Measurements from ENCODE around the gene GFI1B.

The GFI1B gene

DNA sequence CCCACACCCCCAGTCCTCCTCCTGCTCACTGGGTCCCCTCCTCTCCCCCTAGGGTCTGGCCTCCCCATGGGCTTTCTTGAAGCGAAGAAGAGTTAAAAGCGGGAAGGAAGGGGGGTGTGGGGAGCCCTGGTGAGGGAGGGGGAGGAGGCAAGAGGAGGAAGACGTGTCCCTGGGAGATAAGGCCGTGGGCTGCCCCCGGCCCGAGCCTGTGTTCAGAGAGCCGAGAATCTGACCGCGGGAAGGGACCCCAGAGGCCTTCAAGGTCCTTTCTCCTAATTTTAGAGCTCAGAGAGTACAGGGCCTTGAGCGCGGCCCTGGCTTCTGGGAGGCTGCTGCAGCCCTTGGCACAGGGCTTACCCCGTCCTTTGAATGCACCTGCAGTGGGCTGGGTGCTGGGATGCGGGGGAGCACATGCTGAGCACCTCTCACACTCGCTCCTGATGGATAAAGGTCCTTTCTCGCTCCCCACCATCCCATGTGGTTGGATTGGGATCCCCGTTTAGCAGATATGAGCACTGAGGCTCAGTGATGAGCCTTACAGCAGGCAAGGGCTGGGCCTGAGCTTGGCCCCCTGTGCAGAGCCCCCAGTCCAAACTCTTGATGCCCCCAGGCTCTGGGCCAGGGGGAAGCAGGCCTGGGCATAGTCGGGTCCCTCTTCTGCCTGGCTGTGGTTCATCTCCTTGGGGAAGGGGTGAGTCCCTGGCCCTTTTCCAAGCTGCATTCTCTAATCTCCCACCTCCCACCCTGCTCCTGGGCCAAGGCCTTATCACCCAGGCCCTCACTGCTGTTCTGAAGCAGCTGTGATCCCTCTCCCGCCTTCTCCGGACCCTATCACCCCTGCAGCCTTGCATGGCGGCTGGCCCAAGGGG is 5.9 kb downstream of the GFI1B start:
- H3K9me3 ChIP-seq (ENCODE audit: control insufficient read depth, insufficient read depth, low read depth, low read length) = no peaks in the 10 kb centered on the region
- TF ChIP-seq ZNF24 (tag by site-specific recombination; IDR thresholded peaks at IDR 0.05) (no peak), ZNF658 (tag by site-specific recombination; IDR thresholded peaks at IDR 0.05) (no peak), RBAK (tag by site-specific recombination; IDR thresholded peaks at IDR 0.05) (no peak), ZNF221 (tag by site-specific recombination; IDR thresholded peaks at IDR 0.05; ENCODE audit: borderline replicate concordance) (no peak), ZIC2 (tag by site-specific recombination; IDR thresholded peaks at IDR 0.05) (no peak), ZNF248 (tag by site-specific recombination; IDR thresholded peaks at IDR 0.05) (no peak), IKZF3 (tag by site-specific recombination; IDR thresholded peaks at IDR 0.05) (no peak), WT1 (tag by site-specific recombination; IDR thresholded peaks at IDR 0.05) (no peak), ZNF10 (tag by site-specific recombination; IDR thresholded peaks at IDR 0.05) (no peak)
- TF ChIP-seq, protein P1, sequence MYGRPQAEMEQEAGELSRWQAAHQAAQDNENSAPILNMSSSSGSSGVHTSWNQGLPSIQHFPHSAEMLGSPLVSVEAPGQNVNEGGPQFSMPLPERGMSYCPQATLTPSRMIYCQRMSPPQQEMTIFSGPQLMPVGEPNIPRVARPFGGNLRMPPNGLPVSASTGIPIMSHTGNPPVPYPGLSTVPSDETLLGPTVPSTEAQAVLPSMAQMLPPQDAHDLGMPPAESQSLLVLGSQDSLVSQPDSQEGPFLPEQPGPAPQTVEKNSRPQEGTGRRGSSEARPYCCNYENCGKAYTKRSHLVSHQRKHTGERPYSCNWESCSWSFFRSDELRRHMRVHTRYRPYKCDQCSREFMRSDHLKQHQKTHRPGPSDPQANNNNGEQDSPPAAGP (tag by site-specific recombination; IDR thresholded peaks at IDR 0.05) = no peak
- H3K36me3 ChIP-seq (ENCODE audit: control insufficient read depth in 2 of 2, insufficient read depth in 1 of 2, low read length in 2 of 2) = no peaks in the 10 kb centered on the region
- ChIA-PET CTCF (interaction anchor here (1.1 kb wide), 1 partner anchor 9 kb away, joined by 3 read pairs; no protein-coding TSS in a partner anchor), POLR2A (interaction anchor here (0.7 kb wide), 1 partner anchor 492 kb away, joined by 3 read pairs; no protein-coding TSS in a partner anchor)
- H3K4me1 ChIP-seq (ENCODE audit: control insufficient read depth, insufficient read depth, low read length) = no peaks in the 10 kb centered on the region
- no peak overlapping the region for H3K27ac ChIP-seq (ENCODE audit: extremely low read depth, low read depth, low read length)
- no peak overlapping the region for H3K4me3 ChIP-seq (ENCODE audit: low read depth, low read length)

- CTCF ChIA-PET = interaction anchor here (1.3 to 1.5 kb wide), 2 partner anchors 10 to 37 kb away, joined by 3 to 5 read pairs; no protein-coding TSS in a partner anchor
- no peak overlapping the region for H3K27ac ChIP-seq (ENCODE audit: extremely low read depth, low read depth, low read length)
- POLR2A ChIA-PET = interaction anchor here (0.7 kb wide), 1 partner anchor 493 kb away, joined by 3 read pairs; no protein-coding TSS in a partner anchor
- no peak overlapping the region for H3K4me3 ChIP-seq (ENCODE audit: low read depth, low read length)
- H3K9me3 ChIP-seq (ENCODE audit: control insufficient read depth, insufficient read depth, low read depth, low read length) = no peaks in the 10 kb centered on the region
- no peak for TF ChIP-seq EGR2 (tag by site-specific recombination; IDR thresholded peaks at IDR 0.05; ENCODE audit: low read depth)
- TF ChIP-seq ZNF324 (tag by site-specific recombination; IDR thresholded peaks at IDR 0.05) = no peak
- TF ChIP-seq ZNF654 (tag by site-specific recombination; IDR thresholded peaks at IDR 0.05; ENCODE audit: low read depth) = no peak
- no peak for TF ChIP-seq ZNF433 (tag by site-specific recombination; IDR thresholded peaks at IDR 0.05; ENCODE audit: low read depth)
- no peak for TF ChIP-seq ZNF837 (tag by site-specific recombination; IDR thresholded peaks at IDR 0.05)
- no peak for TF ChIP-seq HOXD13 (CRISPR knock-in tag; IDR thresholded peaks at IDR 0.05; ENCODE audit: borderline replicate concordance)
- TF ChIP-seq ZNF423 (tag by site-specific recombination; IDR thresholded peaks at IDR 0.05) = no peak
- TF ChIP-seq SP2 (tag by site-specific recombination; IDR thresholded peaks at IDR 0.05) = no peak
- no peak for TF ChIP-seq ZEB2 (tag by site-specific recombination; IDR thresholded peaks at IDR 0.05)
- TF ChIP-seq, protein P2, sequence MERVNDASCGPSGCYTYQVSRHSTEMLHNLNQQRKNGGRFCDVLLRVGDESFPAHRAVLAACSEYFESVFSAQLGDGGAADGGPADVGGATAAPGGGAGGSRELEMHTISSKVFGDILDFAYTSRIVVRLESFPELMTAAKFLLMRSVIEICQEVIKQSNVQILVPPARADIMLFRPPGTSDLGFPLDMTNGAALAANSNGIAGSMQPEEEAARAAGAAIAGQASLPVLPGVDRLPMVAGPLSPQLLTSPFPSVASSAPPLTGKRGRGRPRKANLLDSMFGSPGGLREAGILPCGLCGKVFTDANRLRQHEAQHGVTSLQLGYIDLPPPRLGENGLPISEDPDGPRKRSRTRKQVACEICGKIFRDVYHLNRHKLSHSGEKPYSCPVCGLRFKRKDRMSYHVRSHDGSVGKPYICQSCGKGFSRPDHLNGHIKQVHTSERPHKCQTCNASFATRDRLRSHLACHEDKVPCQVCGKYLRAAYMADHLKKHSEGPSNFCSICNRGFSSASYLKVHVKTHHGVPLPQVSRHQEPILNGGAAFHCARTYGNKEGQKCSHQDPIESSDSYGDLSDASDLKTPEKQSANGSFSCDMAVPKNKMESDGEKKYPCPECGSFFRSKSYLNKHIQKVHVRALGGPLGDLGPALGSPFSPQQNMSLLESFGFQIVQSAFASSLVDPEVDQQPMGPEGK (tag by site-specific recombination; IDR thresholded peaks at IDR 0.05) = no peak
- no peak for TF ChIP-seq ZNF169 (tag by site-specific recombination; IDR thresholded peaks at IDR 0.05)
- TF ChIP-seq TCF7L2 (IDR thresholded peaks at IDR 0.05; ENCODE audit: borderline replicate concordance, low read depth, low read length) = no peak
- no peak for TF ChIP-seq ZBTB26 (tag by site-specific recombination; optimal IDR thresholded peaks at IDR 0.05)
- no peak for TF ChIP-seq ZNF707 (tag by site-specific recombination; IDR thresholded peaks at IDR 0.05)
- no peak for TF ChIP-seq ZNF664 (tag by site-specific recombination; IDR thresholded peaks at IDR 0.05)
- TF ChIP-seq ZNF600 (tag by site-specific recombination; IDR thresholded peaks at IDR 0.05) = no peak
- no peak for TF ChIP-seq ZBTB20 (tag by site-specific recombination; IDR thresholded peaks at IDR 0.05)
- H3K4me1 ChIP-seq (ENCODE audit: control insufficient read depth, insufficient read depth, low read length) = no peaks in the 10 kb centered on the region
- H3K36me3 ChIP-seq (ENCODE audit: control insufficient read depth in 2 of 2, insufficient read depth in 1 of 2, low read length in 2 of 2) = no peaks in the 10 kb centered on the region
Observed at GRCh38 chr9:132985071-132985350, 6.5 kb downstream of the GFI1B start.
